Epithelial cell of prostate (primary cell): ENCODE results near the gene NUB1.

Experiments used
- DNase-seq: peaks from one replicate; pipeline ENCODE4 v3.0.0-alpha.2; 2011; ENCODE audit warnings: low read depth, low spot score
- H3K27ac ChIP-seq: fragments of 450-650 bp; 2 replicates; pipeline ENCODE4 v1.5.1; 2017; ENCODE audit warnings: mild to moderate bottlenecking

The NUB1 gene

DNA sequence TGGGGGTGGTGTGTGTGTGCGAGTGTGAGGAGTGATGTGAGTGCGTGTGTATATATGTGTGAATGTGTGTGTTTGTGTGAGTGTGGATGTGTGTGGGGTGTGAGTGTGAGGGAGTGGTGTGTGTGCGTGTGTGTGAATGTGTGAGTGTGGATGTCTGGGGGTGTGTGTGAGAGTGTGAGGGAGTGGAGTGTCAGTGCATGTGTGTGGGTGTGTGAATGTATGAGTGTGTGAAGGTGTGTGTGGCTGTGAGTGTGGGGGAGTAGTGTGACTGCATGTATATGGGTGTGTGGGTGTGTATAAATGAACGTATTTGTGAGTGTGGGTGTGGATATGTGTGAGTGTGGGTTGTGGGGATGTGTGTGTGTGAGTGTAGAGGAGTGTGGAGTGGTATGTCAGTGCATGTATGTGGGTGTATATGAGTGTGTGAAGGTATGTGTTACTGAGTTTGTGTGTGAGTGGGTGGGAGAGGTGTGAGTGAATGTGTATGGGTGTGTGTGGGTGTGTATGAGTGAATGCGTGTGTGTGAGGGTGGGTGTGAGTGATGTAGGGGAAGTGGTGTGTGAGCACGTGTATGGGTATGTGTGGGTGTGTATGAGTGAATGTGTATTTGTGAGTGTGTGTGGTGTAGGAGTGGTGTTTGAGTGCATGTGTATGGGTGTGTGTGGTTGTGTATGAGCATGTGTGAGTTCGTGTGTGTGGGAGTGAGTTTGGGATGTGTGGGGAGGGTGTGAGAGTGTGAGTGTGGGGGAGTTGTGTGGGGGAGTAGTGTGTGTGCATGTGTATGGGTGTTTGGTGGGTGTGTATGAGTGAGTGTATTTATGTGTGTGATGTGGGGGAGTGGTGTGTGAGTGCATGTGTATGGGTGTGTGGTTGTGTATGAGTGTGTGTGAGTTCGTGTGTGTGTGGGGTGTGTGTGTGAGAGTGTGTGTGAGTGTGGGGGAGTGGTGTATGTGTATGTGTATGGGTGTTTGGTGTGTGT lies 28.5 kb upstream of the NUB1 start:
- no peak overlapping the region for H3K27ac ChIP-seq
- DNase-seq: no peak

GRCh38 chr7:151313857-151314256 lies 27.8 kb upstream of the NUB1 start:
- no peak for DNase-seq
- no peak overlapping the region for H3K27ac ChIP-seq

DNA sequence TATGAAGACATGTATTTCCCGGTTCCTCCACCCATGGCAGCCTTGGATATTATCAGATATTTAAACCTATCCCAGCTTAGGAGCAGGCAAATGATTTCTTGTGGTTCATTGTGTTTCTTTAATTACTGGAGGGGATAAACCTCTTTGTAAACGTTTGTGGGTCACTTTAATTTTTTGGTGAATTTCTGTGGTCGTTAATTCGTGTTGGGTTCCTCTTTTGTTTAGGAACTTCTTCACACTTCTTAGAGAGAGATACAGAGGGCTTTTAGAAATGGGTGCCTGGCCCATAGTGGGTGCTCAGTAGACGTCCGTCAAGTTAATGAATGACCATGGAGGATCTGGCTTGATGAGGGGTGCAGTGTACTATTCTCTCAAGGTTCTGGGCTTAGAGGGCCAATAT lies 27.2 kb upstream of the NUB1 start:
- H3K27ac ChIP-seq: no peak overlapping the region
- no peak for DNase-seq

GRCh38 chr7:151315038-151315655 lies 26.5 kb upstream of the NUB1 start:
- no peak overlapping the region for H3K27ac ChIP-seq
- DNase-seq: no peak

DNA sequence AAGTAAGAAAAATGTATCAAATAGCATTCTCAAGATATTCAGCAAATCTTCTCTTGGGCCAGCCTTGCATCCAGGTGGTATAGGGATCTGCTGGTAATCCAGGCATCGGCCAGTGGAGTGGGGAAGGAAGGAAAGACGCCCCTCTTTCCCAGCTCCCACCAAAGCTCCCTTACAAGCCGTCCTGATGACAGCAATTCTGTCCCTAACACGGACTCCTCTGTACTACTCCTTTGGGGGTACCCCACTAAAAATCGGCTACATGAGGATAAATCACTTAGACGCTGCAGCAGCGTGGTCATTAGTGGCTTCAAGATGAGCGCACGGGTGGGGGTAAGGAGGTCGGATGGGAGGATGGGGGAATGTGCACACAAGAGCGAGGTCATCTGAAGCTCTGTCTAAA lies 24.7 kb upstream of the NUB1 start:
- DNase-seq: no peak
- no peak overlapping the region for H3K27ac ChIP-seq

GRCh38 chr7:151317936-151318335 lies 23.7 kb upstream of the NUB1 start:
- no peak for DNase-seq

GRCh38 chr7:151319189-151319588 lies 22.4 kb upstream of the NUB1 start:
- no peak overlapping the region for H3K27ac ChIP-seq

More at GRCh38 chr7:151317936-151318335, 23.7 kb upstream of the NUB1 start:
- H3K27ac ChIP-seq: no peak overlapping the region

DNA sequence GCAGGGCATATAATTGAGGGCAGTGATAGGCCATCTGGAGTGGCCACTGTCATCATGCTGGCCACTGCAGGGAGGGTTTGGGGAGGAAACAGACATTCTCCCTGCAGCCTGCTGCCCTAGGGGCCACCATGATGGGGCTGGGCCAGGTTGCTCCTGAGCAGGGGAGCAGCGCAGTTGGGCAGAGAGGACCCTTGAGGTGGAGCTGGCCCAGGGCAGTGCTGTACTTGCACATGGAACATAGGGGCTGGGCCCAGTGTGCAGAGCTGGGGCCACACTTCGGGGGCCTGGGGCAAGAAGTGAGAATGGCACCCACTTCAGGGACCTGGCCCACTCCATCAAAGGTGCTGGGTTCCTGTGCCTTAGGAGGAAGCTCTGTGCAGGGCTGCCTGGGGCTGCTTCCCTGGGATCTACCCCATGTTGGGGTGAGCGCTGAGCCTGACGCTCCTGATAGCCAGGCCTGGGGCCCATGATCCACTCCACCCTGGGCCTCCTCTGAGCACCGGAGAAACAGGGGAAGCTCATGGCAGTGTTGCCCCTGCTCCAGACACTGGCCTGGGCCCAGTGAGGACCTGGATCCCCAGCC lies 21.3 kb upstream of the NUB1 start:
- H3K27ac ChIP-seq: no peak overlapping the region
- DNase-seq: no peak

More at GRCh38 chr7:151319189-151319588, 22.4 kb upstream of the NUB1 start:
- no peak for DNase-seq

GRCh38 chr7:151321341-151321740 lies 20.3 kb upstream of the NUB1 start:
- no peak for DNase-seq
- no peak overlapping the region for H3K27ac ChIP-seq

GRCh38 chr7:151322906-151323305 lies 18.7 kb upstream of the NUB1 start:
- H3K27ac ChIP-seq: no peak overlapping the region
- DNase-seq: no peak

- H3K27ac ChIP-seq: no peak overlapping the region
- DNase-seq: no peak
Observed at GRCh38 chr7:151327022-151327421, 14.6 kb upstream of the NUB1 start.

- DNase-seq: no peak
- H3K27ac ChIP-seq: no peak overlapping the region
Observed at GRCh38 chr7:151327659-151328058, 14.0 kb upstream of the NUB1 start.

DNA sequence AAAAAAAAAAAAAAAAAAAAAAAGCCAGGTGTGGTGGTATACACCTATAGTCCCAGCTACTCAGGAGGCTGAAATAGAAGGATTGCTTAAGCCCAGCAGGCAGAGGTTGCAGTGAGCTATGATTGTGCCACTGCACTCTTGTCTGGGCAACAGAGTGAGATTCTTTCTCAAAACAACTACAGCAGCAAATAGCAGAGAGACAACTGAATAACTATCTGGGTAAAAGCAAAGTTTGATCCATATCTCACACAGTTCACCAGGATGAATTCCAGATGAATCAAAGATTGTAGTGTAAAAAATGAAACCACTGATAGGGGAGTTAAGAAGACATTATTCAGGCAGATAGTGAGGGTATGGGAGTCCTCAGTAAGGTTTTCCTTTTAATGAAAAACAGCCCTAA lies 11.4 kb upstream of the NUB1 start:
- no peak for DNase-seq
- H3K27ac ChIP-seq: no peak overlapping the region

GRCh38 chr7:151330661-151331060 lies 11.0 kb upstream of the NUB1 start:
- no peak for DNase-seq

GRCh38 chr7:151334628-151335027 lies 7.0 kb upstream of the NUB1 start:
- DNase-seq: no peak
- no peak overlapping the region for H3K27ac ChIP-seq

More at GRCh38 chr7:151330661-151331060, 11.0 kb upstream of the NUB1 start:
- H3K27ac ChIP-seq: no peak overlapping the region

DNA sequence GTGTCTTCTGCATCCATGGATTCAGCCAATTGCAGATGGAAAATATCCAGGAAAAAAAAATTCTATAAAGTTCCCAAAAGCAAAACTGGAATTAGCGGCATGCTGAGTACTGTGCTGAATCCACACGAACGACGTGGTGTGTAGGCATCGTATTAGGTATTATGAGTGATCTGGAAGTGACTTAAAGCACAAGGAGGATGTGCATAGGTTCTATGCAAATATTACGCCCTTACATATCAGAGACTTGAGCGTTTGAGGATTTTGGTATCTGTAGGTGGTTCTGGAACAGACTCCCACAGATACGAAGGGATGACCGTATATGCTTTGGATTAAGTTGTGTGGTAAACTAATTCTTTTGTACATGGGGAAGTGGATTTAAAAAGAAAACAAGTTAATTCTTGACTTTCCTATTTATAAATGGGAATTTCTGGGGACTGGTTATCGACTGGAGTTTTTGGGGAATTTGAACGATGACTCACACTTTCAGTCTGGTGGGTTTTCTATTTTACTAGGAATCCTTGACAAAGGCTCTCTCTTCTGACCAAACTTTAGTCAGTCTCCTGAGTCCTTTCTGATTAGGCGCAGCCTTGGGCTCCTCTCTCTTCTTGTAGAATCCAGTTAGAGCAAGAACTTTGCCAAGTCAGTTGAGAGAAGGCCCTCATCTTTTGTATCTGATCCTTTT lies 5.4 kb upstream of the NUB1 start:
- no peak for DNase-seq
- no peak overlapping the region for H3K27ac ChIP-seq

GRCh38 chr7:151337346-151337745 lies 4.3 kb upstream of the NUB1 start:
- DNase-seq: no peak
- H3K27ac ChIP-seq: no peak overlapping the region

DNA sequence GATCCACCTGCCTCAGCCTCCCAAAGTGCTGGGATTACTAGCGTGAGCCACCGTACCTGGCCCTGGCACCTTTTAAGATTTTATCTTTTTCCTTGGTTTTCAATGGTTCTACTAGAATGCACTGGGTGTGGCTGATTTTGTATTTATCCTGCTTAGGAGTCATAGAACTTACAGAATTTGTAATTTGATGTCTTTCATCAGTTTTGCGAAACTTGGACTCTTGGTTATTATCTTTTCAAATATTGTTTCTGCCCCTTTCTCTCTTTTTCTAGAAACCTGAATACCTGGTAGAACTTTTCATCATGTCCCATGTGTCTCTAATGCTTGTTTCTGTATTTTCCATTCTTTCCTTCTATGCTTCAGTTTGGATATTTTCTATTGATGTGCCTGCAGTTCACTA lies 2.8 kb upstream of the NUB1 start:
- no peak overlapping the region for H3K27ac ChIP-seq
- no peak for DNase-seq

DNA sequence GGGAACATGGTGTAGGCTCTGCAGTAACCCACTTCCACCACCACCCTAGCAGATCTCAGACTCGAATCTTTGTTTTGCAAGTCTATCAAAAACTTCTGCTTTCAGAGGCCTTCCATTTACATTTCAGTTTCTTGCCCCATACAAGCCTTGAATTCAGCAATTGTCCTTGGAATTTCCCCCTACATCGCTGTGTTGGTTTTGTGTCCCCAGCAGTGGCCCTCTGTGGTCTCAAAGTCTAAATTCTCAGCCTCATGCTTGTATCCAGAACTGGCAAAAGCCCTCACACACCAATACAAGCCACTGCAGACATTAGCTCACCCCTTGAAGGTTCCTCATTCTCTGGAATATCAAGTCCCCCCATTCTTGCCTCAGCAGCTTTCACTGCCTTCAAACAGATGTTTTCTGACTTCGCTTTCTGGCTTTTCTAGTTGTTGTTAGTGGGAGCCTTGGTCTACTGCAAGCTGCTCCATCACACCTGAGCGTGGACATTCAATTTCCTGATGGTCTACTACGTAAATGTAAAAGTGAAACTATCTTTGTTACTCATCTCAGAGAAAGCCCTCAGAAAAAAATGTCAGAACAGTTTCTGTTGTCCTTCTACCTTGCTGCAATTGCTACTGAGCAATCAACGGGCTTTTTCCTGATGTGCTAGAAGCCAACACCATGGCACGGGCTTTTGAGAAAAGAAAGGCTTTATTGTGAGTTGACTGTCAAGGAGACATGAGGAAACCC lies 1.8 kb upstream of the NUB1 start:
- DNase-seq: no peak
- H3K27ac ChIP-seq: no peak overlapping the region

- no peak for DNase-seq
- no peak overlapping the region for H3K27ac ChIP-seq
Observed at GRCh38 chr7:151340794-151341356, 737 bp upstream of the NUB1 start.
